IgD-negative memory B cell (primary cell): ENCODE measurements around the gene LGR4. TPM values are rescaled to one million over a fixed set of nuclear protein-coding genes. Genes with fewer than 3 reads are reported as not detected.

Experiments used
- H3K27ac Mint-ChIP-seq, 3 donors: one replicate each; pipeline ENCODE4 v1.8.0; 2020 to 2022; ENCODE audit warnings: mild to moderate bottlenecking in 3 of 3, mixed read lengths in 3 of 3, moderate library complexity in 1 of 3
- H3K27me3 Mint-ChIP-seq: one replicate; pipeline ENCODE4 v1.8.0; 2021; ENCODE audit warnings: mixed read lengths
- H3K36me3 Mint-ChIP-seq: one replicate; pipeline ENCODE4 v1.8.0; 2020; ENCODE audit warnings: mild to moderate bottlenecking, mixed read lengths
- H3K4me1 Mint-ChIP-seq, 3 donors: one replicate each; pipeline ENCODE4 v1.8.0; 2020 to 2022; ENCODE audit warnings: mixed read lengths in 3 of 3, mild to moderate bottlenecking in 1 of 3
- H3K4me3 Mint-ChIP-seq, 4 donors: one replicate each; pipeline ENCODE4 v1.8.0; 2020 to 2022; ENCODE audit warnings: mild to moderate bottlenecking in 4 of 4, mixed read lengths in 4 of 4, moderate library complexity in 3 of 4
- H3K9me3 Mint-ChIP-seq, 3 donors: one replicate each; pipeline ENCODE4 v1.8.0; 2020 to 2021; ENCODE audit warnings: mixed read lengths in 3 of 3, mild to moderate bottlenecking in 1 of 3
- polyA plus RNA-seq: library from polyadenylated mRNA; unstranded; fragments of 300-500 nt; fragmentation: Illumina TruSeq; gene quantifications from one replicate; pipeline ENCODE4 v1.2.3, GENCODE V29; 2021

Gene LGR4
- polyA plus RNA-seq, 1 donor from 2014 or later, result 0.55 TPM

DNA sequence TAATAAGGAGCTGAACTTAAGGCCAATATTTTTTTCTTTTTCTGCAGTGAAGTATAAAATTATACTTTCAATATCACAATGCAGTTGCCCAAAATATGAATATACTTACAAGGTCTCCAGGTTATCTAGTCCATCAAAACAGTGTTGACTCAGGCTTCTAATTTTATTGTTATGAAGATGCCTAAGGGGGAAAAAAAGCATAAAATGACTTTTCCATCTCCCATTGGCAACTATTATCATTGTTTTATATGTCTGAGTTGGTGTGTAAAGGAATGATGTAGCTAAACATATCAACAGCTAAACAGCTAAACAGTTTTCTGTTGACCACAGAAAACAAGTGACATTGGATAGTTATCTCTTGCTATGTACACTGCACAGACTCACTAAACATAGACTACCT, 88.4 kb downstream of the LGR4 start:
- H3K27ac Mint-ChIP-seq, result no peak overlapping the region
- peaks cover 6% of the 10 kb centered on the region for H3K36me3 Mint-ChIP-seq
- H3K9me3 Mint-ChIP-seq, result no peaks in the 10 kb centered on the region

DNA sequence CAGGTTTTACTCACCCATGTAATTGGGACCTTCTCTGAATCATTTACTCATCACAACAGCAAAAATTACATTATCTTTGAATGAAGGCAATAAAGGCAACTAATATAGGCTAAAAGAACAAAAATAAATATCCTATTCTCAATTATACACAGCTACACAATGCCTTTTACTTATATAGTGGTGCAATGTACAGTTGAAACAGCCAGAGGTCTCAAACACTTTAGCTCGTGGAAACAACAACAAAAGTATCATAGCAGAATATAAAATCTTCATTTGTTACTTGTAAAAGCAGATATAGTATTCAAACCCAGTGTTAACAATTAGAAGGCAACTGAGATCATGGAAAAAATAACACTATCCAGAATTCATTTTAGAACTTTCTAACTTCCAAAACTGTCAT, 88.9 kb downstream of the LGR4 start:
- Mint-ChIP-seq H3K4me3 (no peak overlapping the region), H3K36me3 (peaks cover 6% of the 10 kb centered on the region), H3K27me3 (peaks cover 2% of the 10 kb centered on the region), H3K27ac (no peak overlapping the region), H3K9me3 (no peaks in the 10 kb centered on the region), H3K4me1 (no peaks in the 10 kb centered on the region)

More for the DNA sequence above, 88.4 kb downstream of the LGR4 start:
- Mint-ChIP-seq H3K27me3 (peaks cover 2% of the 10 kb centered on the region), H3K4me1 (no peaks in the 10 kb centered on the region), H3K4me3 (no peak overlapping the region)

GRCh38 chr11:27381238-27381666, 91.3 kb downstream of the LGR4 start:
- H3K4me1 Mint-ChIP-seq, result no peaks in the 10 kb centered on the region
- no peak overlapping the region for H3K27ac Mint-ChIP-seq
- no peak overlapping the region for H3K4me3 Mint-ChIP-seq

DNA sequence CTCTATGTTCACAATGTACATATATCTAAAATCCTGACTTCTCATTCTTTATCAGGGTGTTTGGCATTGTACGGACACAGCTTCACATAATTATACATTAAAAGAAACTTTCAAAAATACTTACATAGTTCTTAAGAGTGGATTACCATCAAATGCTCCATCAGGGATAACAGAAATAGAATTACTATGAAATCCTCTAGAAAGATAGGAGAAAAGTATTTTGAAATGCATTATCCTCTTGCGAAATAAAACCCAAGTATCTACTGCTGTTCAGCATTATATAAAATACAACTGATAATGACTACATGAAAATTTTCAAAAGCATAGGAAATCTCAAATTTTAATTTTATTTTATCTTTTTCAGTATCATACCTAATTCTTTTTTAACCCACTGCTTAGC, 91.8 kb downstream of the LGR4 start:
- no peak overlapping the region for H3K4me3 Mint-ChIP-seq
- H3K27me3 Mint-ChIP-seq, result no peaks in the 10 kb centered on the region
- no peaks in the 10 kb centered on the region for H3K4me1 Mint-ChIP-seq
- H3K27ac Mint-ChIP-seq, result no peak overlapping the region
- H3K9me3 Mint-ChIP-seq, result no peaks in the 10 kb centered on the region
- H3K36me3 Mint-ChIP-seq, result peaks cover 6% of the 10 kb centered on the region

More at GRCh38 chr11:27381238-27381666, 91.3 kb downstream of the LGR4 start:
- Mint-ChIP-seq H3K27me3 (no peaks in the 10 kb centered on the region), H3K9me3 (no peaks in the 10 kb centered on the region), H3K36me3 (peaks cover 6% of the 10 kb centered on the region)

DNA sequence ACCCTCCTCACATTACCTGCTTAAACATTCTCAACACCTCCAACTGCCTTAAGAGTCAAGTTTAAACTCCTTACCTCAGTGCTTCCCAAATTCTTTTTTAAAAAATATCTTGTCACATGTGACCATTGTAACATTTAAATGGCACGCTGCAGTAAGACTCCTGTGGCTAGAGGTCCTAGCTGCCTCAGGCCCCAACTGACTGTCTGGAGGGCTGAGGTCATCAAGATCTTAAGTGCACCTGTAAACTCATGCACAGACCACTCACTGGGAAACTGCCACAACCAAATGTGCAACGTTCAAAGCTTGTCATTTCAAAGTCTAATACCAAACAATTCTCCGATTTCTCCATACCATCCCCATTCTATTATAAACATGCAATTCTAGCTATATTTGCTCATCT, 93.1 kb downstream of the LGR4 start:
- no peak overlapping the region for H3K27ac Mint-ChIP-seq

GRCh38 chr11:27375370-27375769, 97.2 kb downstream of the LGR4 start:
- peaks cover 2% of the 10 kb centered on the region for H3K36me3 Mint-ChIP-seq
- H3K4me3 Mint-ChIP-seq, result no peak overlapping the region
- no peaks in the 10 kb centered on the region for H3K4me1 Mint-ChIP-seq
- H3K27me3 Mint-ChIP-seq, result no peaks in the 10 kb centered on the region
- H3K27ac Mint-ChIP-seq, result no peak overlapping the region
- H3K9me3 Mint-ChIP-seq, result no peaks in the 10 kb centered on the region

More for the DNA sequence above, 93.1 kb downstream of the LGR4 start:
- H3K36me3 Mint-ChIP-seq, result peaks cover 6% of the 10 kb centered on the region
- H3K9me3 Mint-ChIP-seq, result no peaks in the 10 kb centered on the region
- H3K4me3 Mint-ChIP-seq, result no peak overlapping the region
- H3K4me1 Mint-ChIP-seq, result no peaks in the 10 kb centered on the region
- no peaks in the 10 kb centered on the region for H3K27me3 Mint-ChIP-seq

GRCh38 chr11:27373856-27374602, 98.6 kb downstream of the LGR4 start:
- Mint-ChIP-seq H3K27ac (no peak overlapping the region), H3K4me3 (no peak overlapping the region), H3K27me3 (no peaks in the 10 kb centered on the region), H3K9me3 (no peaks in the 10 kb centered on the region), H3K4me1 (no peaks in the 10 kb centered on the region), H3K36me3 (peaks cover 2% of the 10 kb centered on the region)

- Mint-ChIP-seq H3K27me3 (no peaks in the 10 kb centered on the region), H3K4me1 (no peaks in the 10 kb centered on the region), H3K36me3 (peaks cover 2% of the 10 kb centered on the region)
Measured at GRCh38 chr11:27373392-27373791, 99.2 kb downstream of the LGR4 start.

GRCh38 chr11:27372164-27372563, 100.4 kb downstream of the LGR4 start:
- Mint-ChIP-seq H3K9me3 (no peaks in the 10 kb centered on the region), H3K4me3 (no peak overlapping the region), H3K27me3 (no peaks in the 10 kb centered on the region), H3K4me1 (no peaks in the 10 kb centered on the region), H3K36me3 (peaks cover 2% of the 10 kb centered on the region), H3K27ac (no peak overlapping the region)

More at GRCh38 chr11:27373392-27373791, 99.2 kb downstream of the LGR4 start:
- H3K4me3 Mint-ChIP-seq, result no peak overlapping the region
- H3K9me3 Mint-ChIP-seq, result no peaks in the 10 kb centered on the region
- H3K27ac Mint-ChIP-seq, result no peak overlapping the region

GRCh38 chr11:27371489-27371888, 101.1 kb downstream of the LGR4 start:
- H3K27me3 Mint-ChIP-seq, result no peaks in the 10 kb centered on the region
- H3K4me1 Mint-ChIP-seq, result no peaks in the 10 kb centered on the region
- no peak overlapping the region for H3K27ac Mint-ChIP-seq
- H3K9me3 Mint-ChIP-seq, result no peaks in the 10 kb centered on the region
- peaks cover 2% of the 10 kb centered on the region for H3K36me3 Mint-ChIP-seq
- no peak overlapping the region for H3K4me3 Mint-ChIP-seq

DNA sequence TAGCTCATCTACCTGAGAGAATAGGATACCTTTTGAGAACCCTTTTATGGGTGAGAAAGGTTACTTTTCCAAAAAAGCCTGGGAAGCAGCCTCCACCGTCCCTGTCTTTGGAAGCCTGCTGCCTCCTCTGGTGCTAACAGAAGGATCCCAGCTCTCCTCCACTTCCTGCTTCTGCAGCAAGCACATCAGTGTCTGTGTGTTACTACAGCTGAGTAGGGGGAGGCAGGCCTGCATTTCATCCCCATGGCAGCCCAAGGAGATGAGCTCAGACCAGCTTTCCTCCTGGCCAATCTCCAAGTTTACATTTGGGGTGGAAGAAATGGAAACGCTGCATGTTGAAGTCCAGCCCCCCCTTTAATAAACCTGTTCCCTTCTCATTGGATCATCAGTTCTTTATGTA, 102.2 kb downstream of the LGR4 start:
- Mint-ChIP-seq H3K4me1 (no peaks in the 10 kb centered on the region), H3K36me3 (peaks cover 2% of the 10 kb centered on the region), H3K9me3 (no peaks in the 10 kb centered on the region), H3K27ac (no peak overlapping the region), H3K27me3 (no peaks in the 10 kb centered on the region), H3K4me3 (no peak overlapping the region)

GRCh38 chr11:27367881-27368280, 104.7 kb downstream of the LGR4 start:
- Mint-ChIP-seq H3K27ac (no peak overlapping the region), H3K27me3 (no peaks in the 10 kb centered on the region), H3K4me1 (peaks cover 7 to 9% (median 8%) of the 10 kb centered on the region in 3 donors), H3K36me3 (no peaks in the 10 kb centered on the region), H3K9me3 (no peaks in the 10 kb centered on the region), H3K4me3 (no peak overlapping the region)

- no peaks in the 10 kb centered on the region for H3K36me3 Mint-ChIP-seq
- H3K27me3 Mint-ChIP-seq, result no peaks in the 10 kb centered on the region
- peak overlapping the region; percentile 16 to 93 (median 51) for H3K27ac Mint-ChIP-seq
- H3K4me1 Mint-ChIP-seq, result peaks cover 14 to 21% (median 16%) of the 10 kb centered on the region in 3 donors
- peak overlapping the region; percentile 87 to 95 (median 94) for H3K4me3 Mint-ChIP-seq
- no peaks in the 10 kb centered on the region for H3K9me3 Mint-ChIP-seq
Measured at GRCh38 chr11:27363576-27364117, 108.9 kb downstream of the LGR4 start.

- Mint-ChIP-seq H3K9me3 (no peaks in the 10 kb centered on the region), H3K27me3 (no peaks in the 10 kb centered on the region), H3K4me3 (peak within 1 kb of the TSS; percentile 87 to 95 (median 94)), H3K27ac (peak within 1 kb of the TSS; percentile 51 to 93 (median 75)), H3K36me3 (no peaks in the 10 kb centered on the region), H3K4me1 (peaks cover 14 to 21% (median 16%) of the 10 kb centered on the region in 3 donors)
Measured at GRCh38 chr11:27362749-27363575, 109.6 kb downstream of the LGR4 start, which contains the start of gene CCDC34. CCDC34 (minus strand) TSS chr11:27363215; CDS start chr11:27363194, 21 bp downstream.
